Stimulated activated naive CD4-positive, alpha-beta T cell treated with Interleukin-2 at 50 U/mL for 16 hours (primary cell): ENCODE measurements around the gene HRH1.
"Not testable (repeated sequence)": the region's sequence is repeated elsewhere in the genome, so short reads cannot be mapped to it uniquely, and the experiment has no call there.

ENCODE experiments used
- DNase-seq: peaks from one replicate; lab custom pipeline; 2025; lab: John Stamatoyannopoulos, UW

The HRH1 gene

DNA sequence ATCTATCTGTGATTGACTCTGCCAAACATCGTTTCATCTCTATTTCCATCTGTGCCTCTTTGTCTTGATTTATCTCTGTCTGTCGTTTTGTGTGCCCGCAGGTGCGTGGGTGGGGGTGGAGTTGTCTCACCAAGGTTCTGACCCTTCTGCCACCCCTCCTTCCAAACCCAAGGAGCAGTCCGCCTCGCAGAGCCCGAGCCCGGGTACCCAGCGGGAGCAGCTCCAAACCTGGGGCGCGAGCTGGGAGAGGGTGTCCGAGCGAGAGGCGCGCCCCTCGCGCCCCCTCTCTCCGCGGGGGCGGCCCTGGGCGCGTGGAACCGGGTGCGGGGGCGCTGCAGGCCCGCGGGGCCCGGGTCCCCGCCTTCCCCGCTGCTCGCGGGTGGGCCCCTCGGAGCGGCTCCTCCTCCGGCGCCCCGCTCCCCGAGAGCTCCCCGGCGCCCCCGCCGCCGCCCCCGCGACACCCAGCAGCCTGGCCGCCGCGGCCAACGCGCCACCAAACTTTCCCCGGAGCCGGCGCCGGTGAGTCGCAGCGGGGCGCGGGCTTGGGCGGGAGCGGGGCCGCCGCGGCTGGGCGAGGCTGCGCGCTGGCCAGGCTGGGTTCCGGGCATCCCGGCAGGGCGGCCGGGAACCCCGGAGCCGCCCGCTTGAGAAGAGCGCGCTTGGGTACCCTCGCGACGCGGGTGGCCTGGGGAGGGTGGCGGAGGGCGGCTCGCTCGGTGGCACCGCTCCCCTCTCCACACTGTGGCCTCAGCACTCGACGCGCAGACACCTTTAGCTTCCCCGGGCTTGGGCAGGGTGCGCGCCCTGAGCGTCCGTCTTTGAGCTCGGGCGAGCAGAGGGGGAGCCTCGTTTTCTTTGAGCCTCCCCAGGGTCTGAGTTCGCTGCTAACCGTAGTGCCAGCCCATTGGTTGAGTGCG is at the start of gene HRH1:
HRH1 (plus strand) TSS at position 458 of the 917 bp plus-strand sequence. CDS start 104,545 bp downstream, outside the sequence.
- no peak for DNase-seq

DNA sequence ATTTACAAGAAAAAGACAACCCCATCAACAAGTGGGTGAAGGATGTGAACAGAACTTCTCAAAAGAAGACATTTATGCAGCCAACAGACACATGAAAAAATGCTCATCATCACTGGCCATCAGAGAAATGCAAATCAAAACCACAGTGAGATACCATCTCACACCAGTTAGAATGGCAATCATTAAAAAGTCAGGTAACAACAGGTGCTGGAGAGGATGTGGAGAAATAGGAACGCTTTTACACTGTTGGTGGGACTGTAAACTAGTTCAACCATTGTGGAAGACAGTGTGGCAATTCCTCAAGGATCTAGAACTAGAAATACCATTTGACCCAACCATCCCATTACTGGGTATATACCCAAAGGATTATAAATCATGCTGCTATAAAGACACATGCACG is 41.0 kb upstream of the HRH1 start:
- not testable (repeated sequence) for DNase-seq

DNA sequence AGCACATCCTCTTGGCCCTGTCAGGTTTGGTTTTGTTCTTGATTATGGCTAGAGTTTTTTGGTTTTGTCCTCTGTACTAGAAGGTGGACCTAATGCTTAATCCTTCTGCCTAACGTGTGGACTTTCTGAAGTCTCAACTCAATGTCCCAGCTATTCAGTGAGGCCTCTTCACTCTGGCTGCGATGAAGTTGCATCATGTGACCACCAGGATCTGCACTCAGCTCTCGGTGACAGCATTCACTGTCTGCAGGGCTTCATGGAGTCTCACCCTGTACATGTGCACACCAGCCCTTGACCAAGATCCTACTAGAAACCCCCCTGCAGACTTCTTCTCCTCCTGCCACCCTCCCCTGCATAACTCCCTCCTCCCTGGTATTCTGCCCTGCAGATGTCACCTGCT is 38.7 kb upstream of the HRH1 start:
- DNase-seq = no peak

- no peak for DNase-seq
Measured at GRCh38 chr3:11116336-11117059, 37.8 kb upstream of the HRH1 start.

DNA sequence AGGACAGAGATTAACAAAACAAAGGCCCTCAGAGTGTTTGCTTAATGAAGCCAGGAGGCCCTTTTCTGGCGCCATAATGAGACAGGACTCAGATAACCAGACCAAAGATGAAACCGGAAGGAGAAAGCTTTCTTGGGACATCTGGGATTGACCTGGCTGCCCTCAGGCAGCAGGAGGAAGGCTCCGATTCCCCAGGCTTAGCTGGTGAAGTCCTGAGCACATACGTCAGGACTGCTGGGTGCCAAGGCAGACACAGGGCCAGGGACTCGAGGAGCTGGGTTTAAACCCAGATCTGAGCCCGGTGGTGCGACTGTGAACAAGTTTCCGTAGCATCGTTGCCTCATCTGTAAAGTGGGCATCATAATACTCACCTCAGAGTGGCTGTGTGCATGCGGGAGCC is 36.7 kb upstream of the HRH1 start:
- no peak for DNase-seq

GRCh38 chr3:11118181-11118682 is 36.1 kb upstream of the HRH1 start:
- no peak for DNase-seq

GRCh38 chr3:11120091-11120805 is 34.0 kb upstream of the HRH1 start:
- DNase-seq = no peak

- no peak for DNase-seq
Measured at GRCh38 chr3:11126653-11127052, 27.6 kb upstream of the HRH1 start.

DNA sequence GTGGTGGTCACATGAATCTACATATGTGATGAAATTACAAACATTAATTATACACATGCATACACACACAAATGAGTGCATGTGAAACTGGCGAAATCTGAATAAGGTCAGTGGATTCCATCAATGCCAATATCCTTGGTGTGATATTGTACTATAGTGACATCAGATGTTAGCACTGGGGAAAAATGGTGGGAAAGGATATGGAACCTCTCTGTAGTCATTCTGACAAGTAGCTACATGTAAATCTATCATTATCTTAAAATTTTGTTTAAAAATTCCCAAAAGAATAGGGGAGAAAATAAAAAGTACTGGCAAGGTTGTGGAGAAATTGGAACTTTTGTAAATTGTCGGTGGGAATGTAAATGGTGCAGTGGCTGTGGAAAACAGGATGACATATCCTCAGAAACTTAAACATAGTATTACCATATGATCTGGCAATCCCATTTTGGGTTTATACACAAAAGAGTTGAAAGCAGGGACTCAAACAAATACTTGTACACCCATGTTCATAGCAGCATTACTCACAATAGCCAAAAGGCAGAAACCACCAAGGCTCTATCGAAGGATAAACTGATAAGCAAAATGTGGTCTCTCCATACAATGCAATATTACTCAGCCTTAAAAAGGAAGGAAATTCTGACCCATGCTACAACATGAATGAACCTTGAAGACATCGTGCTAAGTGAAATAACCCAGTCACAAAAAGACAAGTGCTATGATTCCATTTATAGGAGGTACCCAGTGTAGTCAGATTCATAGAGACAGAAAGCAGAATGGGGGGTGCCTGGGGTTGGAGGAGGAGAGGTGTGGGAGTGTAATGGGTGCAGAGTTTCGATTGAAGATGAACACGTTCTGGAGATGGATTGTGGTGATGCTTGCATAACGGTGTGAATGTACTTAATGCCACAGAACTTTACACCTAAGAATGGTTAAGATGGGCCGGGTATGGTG is 25.3 kb upstream of the HRH1 start:
- DNase-seq = no peak

- DNase-seq = no peak
Measured at GRCh38 chr3:11130385-11130784, 23.9 kb upstream of the HRH1 start.

DNA sequence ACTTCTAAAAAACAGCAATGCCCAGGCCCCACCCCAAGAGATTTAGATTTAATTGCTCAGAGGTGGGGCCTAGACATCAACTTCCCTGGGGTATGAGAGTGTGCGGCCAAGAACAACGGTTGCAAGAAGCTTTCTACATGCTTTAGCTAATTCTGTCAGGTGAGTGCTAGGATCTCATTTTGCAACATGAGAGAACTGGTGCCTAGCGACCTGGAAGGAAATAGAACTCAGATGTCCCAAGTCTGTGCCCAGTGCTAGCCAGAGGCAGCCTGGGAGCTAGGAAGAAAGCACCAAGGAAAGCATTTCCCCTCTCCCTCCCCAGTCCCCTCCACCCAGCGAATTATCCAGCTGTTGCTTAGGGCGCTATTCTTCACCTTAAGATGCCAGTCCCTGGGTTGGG is 22.9 kb upstream of the HRH1 start:
- DNase-seq = no peak

DNA sequence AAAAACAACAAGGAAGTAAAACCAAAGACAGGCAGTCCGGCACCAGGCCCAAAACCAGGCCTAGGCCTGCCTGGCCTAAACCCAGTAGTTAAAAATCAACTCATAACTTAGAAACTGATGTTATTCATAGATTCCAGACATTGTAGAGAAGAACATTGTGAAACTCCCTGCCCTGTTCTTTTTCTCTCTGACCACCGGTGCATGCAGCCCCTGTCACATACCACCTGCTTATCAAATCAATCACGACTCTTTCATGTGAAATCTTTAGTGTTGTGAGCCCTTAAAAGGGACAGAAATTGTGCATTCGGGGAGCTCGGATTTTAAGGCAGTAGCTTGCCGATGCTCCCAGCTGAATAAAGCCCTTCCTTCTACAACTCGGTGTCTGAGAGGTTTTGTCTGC is 22.4 kb upstream of the HRH1 start:
- not testable (repeated sequence) for DNase-seq

DNA sequence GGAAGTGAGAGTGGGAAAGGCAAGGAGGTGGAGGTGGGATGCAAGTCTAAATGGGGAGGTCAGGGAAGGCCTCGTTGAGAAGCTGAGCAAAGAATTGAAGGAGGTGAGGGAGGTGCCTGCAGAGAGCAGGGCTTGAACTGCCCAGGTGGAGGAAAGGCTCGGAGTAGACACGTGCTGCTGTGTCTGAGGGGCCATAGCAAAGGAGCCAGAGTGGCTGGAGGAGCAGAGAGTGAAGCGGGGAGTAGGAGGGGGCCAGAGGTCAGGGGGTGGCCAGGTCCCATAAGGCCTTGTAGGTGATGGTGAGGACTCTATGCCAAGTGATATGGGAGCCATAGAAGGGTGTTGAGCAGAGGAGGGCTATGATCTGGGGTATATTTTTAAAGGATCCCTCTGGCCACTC is 21.4 kb upstream of the HRH1 start:
- no peak for DNase-seq

GRCh38 chr3:11134794-11135193 is 19.5 kb upstream of the HRH1 start:
- no peak for DNase-seq

DNA sequence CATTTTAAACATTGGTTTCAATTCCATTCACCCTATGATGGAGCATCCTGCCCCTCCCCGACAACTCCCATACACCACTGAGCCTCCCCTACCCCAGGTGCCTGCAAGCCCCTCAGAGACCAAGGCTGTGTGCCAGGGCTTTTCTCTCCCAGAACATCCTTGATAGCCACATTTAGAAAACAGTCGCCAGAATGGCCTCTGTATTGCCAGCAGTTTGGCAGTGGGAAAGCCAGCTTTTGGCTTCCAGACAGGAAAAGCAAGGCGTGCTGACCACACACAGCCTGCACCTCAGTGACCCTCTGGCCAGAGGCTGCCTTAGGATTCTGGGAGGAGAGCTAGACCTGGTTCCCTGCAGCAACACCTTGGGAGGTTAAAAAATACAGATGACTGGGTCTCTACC is 18.2 kb upstream of the HRH1 start:
- no peak for DNase-seq

- no peak for DNase-seq
Measured at GRCh38 chr3:11136830-11137626, 17.3 kb upstream of the HRH1 start.

- DNase-seq = no peak
Measured at GRCh38 chr3:11137627-11137959, 16.7 kb upstream of the HRH1 start.

DNA sequence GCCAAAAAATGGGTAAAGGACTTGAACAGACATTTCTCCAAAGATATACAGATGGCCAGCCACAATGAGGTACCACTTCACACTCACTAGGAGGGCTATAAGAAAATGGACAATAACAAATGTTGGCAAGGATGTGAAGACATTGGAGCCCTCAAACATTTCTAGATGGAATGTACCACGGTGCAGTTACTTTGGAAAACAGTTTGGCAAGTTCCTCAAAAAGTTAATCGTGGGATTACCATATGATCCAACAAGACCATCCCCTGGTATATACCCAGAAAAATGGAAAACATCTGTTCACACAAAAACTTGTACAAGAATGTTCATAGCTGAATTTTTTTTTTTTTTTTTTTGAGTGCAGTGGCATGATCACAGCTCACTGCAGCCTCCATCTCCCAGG is 15.9 kb upstream of the HRH1 start:
- DNase-seq = no peak

DNA sequence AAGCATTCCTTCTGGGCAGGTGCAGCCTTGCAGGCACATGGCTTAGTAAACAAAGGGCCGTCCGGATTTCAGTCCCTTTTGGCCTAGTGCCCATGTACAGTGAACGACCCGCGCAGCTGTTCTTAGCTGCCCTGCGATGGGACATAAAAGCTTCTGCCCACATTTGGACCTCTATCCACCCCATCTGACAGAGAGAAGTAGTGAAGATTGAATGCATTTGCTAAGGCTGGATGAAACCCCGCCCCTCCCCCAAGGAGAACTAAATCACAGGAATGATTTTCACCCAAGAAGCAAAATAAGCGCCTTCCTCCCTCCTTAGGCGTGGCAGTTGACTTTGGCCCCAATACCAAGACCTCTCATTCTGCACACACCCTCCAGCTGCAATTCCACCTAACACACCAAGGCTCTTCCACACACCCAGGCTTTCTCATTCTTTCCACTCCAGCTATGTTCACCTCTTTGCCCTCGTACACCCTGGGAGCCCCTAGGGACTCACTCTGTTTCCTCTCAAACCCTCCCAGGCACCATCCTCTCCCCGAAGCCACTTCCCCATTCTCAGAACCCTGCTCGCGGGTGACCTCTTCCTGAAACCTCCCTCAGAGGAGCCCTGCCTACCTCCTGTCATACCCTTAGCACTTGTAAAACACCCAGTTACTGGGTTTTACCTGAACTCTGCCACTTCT is 14.1 kb upstream of the HRH1 start:
- DNase-seq = no peak

- DNase-seq = no peak
Measured at GRCh38 chr3:11140713-11141104, 13.6 kb upstream of the HRH1 start.
